ENCODE data around the gene CLEC4C. TPM values are rescaled to one million over a fixed set of nuclear protein-coding genes. Genes with fewer than 3 reads are reported as not detected.

CLEC4C gene
- total and polyA plus RNA-seq, 2 of the 13 experiments (the other 11 are each of a cell fraction or from before 2014, with no cell fraction given), result not detected

GRCh38 chr12:7782055-7782454 lies 34.9 kb upstream of the CLEC4C start:
- no peak for DNase-seq (ENCODE audit: low spot score)
- Histone ChIP-seq H3K27me3 (ENCODE audit: control insufficient read depth in 1 of 2, insufficient read depth in 2 of 2, low read length in 2 of 2) (no peaks in the 10 kb centered on the region; a peak in 1 of 5 replicates), H4K20me1 (ENCODE audit: insufficient read depth, low read length) (no peaks in the 10 kb centered on the region), H3K4me2 (ENCODE audit: low read depth, low read length) (no peak overlapping the region), H3K4me1 (ENCODE audit: insufficient read depth, low read length) (no peaks in the 10 kb centered on the region), H2AFZ (ENCODE audit: low read length) (no peak overlapping the region), H3K9ac (ENCODE audit: insufficient read depth, low read depth, low read length) (no peak overlapping the region), H3K36me3 (replicated peaks in 1 of 2; ENCODE audit: control insufficient read depth in 1 of 2, insufficient read depth in 2 of 2, low read length in 2 of 2) (no peaks in the 10 kb centered on the region), H3K9me3 (ENCODE audit: low read length) (no peaks in the 10 kb centered on the region), H3K27ac (ENCODE audit: extremely low read length, insufficient read depth, low read length) (no peak overlapping the region), H3K79me2 (ENCODE audit: insufficient read depth, low read length) (no peaks in the 10 kb centered on the region), H3K4me3 (replicated peaks in 1 of 3; ENCODE audit: insufficient read depth in 1 of 3, low read depth in 2 of 3, low read length in 3 of 3) (no peak overlapping the region)
- CTCF ChIA-PET (ENCODE audit: low intra/inter-chr PET ratio, low total read pairs), result no interaction called here
- FAIRE-seq, result no peak
- 52% methylated on average over 6 of the region's 6 CpGs for WGBS (ENCODE audit: low lambda C conversion rate)
- in situ Hi-C loops (cut with HindIII; ENCODE audit: extremely low pct_ligation_motif_present, low pct_unique_long_range_greater_than_20kb) (no loop called here), intact Hi-C loops (cut with micrococcal nuclease; ENCODE audit: unreplicated experiment) (no loop called here)
- no peak for ATAC-seq
- POLR2A ChIA-PET, result no interaction called here
- BruUV-seq (replicated peaks), result no TSS peak
- TF ChIP-seq ZNF142 (CRISPR knock-in tag; IDR thresholded peaks at IDR 0.05) (no peak), ZNF589 (CRISPR knock-in tag; conservative IDR thresholded peaks at IDR 0.05) (no peak), ZNF710 (CRISPR knock-in tag; IDR thresholded peaks at IDR 0.05; ENCODE audit: borderline replicate concordance) (no peak), THAP8 (CRISPR knock-in tag; IDR thresholded peaks at IDR 0.05; ENCODE audit: borderline replicate concordance) (no peak), ZC3H4 (CRISPR knock-in tag; IDR thresholded peaks at IDR 0.05; ENCODE audit: borderline replicate concordance) (no peak), HNF4G (IDR thresholded peaks at IDR 0.05; ENCODE audit: borderline replicate concordance, low read depth, low read length) (no peak), HNF4G (CRISPR knock-in tag; IDR thresholded peaks at IDR 0.05; ENCODE audit: borderline replicate concordance, low read depth) (no peak), RERE (CRISPR knock-in tag; IDR thresholded peaks at IDR 0.05; ENCODE audit: low read depth) (no peak), ESRRA (CRISPR knock-in tag; IDR thresholded peaks at IDR 0.05; ENCODE audit: low read depth) (no peak), TEAD3 (CRISPR knock-in tag; optimal IDR thresholded peaks at IDR 0.05; ENCODE audit: borderline replicate concordance) (no peak), SATB2 (CRISPR knock-in tag; IDR thresholded peaks at IDR 0.05) (no peak)

All from HepG2 (cell line).